SJSA1 (cell line): Measurements from ENCODE around the gene PCNT. TPM values are rescaled to one million over a fixed set of nuclear protein-coding genes. Genes with fewer than 3 reads are reported as not detected.
A peak's percentile ranks its signal among the peaks of the same experiment; 100 is the strongest.
"Not testable (repeated sequence)": the region's sequence is repeated elsewhere in the genome, so short reads cannot be mapped to it uniquely, and the experiment has no call there.

Experiments used
- DNase-seq, 2 experiments: peaks; one replicate each; pipeline ENCODE4 v3.0.0-alpha.2; 2015 to 2020; ENCODE audit warnings: low spot score in 2 of 2, low read depth in 1 of 2
- H3K27ac ChIP-seq: fragments of 250-450 bp; sonication (Bioruptor Pico); 2 replicates; pipeline ENCODE4 v1.5.1; 2020; ENCODE audit warnings: mild to moderate bottlenecking, moderate library complexity
- H3K27me3 ChIP-seq: fragments of 250-450 bp; sonication (Bioruptor Pico); replicated peaks from 2 replicates; pipeline ENCODE4 v1.5.1; 2020; ENCODE audit warnings: mild to moderate bottlenecking, moderate library complexity
- H3K36me3 ChIP-seq: fragments of 250-450 bp; sonication (Bioruptor Pico); 2 replicates; pipeline ENCODE4 v1.5.1; 2020; ENCODE audit warnings: mild to moderate bottlenecking
- H3K4me1 ChIP-seq: fragments of 250-450 bp; sonication (Bioruptor Pico); replicated peaks from 2 replicates; pipeline ENCODE4 v1.6.1; 2021; ENCODE audit warnings: mild to moderate bottlenecking
- H3K4me3 ChIP-seq: fragments of 250-450 bp; sonication (Bioruptor Pico); 2 replicates; pipeline ENCODE4 v1.5.1; 2020; ENCODE audit warnings: mild to moderate bottlenecking
- H3K9me3 ChIP-seq: fragments of 250-450 bp; sonication (Bioruptor Pico); replicated peaks from 2 replicates; pipeline ENCODE4 v1.5.1; 2020; ENCODE audit warnings: mild to moderate bottlenecking
- total RNA-seq: library from RNA; depleted of rRNA; stranded (reverse); fragments of >200 nt; shearing (Covaris generic); gene quantifications from 2 replicates; pipeline ENCODE4 v1.2.3, GENCODE V29; 2014

PCNT gene
- total RNA-seq, 1 experiment from 2014 or later, result 57.3 TPM

DNA sequence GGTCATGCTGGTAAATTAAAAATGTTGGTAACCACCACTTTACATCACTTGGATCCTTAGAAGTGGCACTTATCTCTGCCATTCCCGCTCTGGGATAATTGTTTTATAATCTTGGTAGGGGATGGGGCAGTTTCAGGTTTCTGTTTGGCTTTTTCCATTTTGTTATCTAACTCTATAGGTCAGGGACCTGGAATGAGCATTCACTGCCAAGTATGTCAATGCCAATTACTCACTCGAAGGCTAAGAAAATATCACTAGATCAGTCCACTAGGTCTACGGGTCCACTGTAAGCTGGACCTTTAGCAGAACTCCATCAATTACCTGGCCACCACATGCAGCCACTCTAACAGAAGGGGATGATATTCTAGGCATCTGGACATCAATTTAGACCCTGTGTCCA, 130.2 kb downstream of the PCNT start:
- peaks cover 18% of the 10 kb centered on the region for H3K36me3 ChIP-seq
- no peaks in the 10 kb centered on the region for H3K27me3 ChIP-seq
- no peak for DNase-seq
- H3K9me3 ChIP-seq, result no peaks in the 10 kb centered on the region
- peaks cover 42% of the 10 kb centered on the region for H3K4me1 ChIP-seq
- H3K27ac ChIP-seq, result no peak overlapping the region
- H3K4me3 ChIP-seq, result no peak overlapping the region

DNA sequence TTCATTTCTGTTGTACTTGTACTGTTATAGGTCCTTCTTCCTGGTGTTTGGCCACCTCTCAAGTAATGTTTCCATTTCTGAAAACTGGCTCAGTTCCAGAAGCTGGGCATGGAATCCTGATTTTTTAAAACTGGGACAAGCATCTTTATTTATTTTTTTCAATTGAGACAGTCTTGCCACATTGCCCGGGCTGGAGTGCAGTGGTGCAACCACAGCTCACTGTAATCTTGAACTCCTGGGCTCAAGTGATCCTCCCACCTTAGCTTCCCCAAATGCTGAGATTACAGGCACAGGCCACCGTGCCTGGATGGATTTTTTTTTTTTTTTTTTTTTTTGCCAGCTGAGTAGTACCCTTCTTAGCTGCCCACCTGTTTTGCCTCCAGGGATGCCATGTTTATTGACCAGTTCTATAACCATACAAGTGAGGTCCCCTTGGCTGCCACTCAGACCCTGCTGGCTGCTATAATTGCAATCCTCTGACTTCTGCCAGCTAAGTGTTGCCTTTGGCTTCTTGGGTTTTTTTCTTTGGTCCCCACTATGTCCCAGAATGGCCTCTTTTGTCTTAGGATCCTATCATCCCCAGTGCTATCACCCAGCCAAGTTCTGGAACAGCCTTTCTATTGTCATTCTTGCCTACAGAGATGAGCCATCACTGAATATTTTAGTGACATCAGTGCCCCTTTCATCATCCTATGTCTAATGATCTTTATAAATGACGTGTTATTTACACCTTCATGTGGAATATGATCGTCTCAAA, 130.9 kb downstream of the PCNT start:
- no peak overlapping the region for H3K4me3 ChIP-seq
- peaks cover 17% of the 10 kb centered on the region for H3K36me3 ChIP-seq
- no peaks in the 10 kb centered on the region for H3K27me3 ChIP-seq
- no peak for DNase-seq
- peak overlapping the region; percentile 45 for H3K27ac ChIP-seq
- peaks cover 44% of the 10 kb centered on the region for H3K4me1 ChIP-seq
- H3K9me3 ChIP-seq, result no peaks in the 10 kb centered on the region

DNA sequence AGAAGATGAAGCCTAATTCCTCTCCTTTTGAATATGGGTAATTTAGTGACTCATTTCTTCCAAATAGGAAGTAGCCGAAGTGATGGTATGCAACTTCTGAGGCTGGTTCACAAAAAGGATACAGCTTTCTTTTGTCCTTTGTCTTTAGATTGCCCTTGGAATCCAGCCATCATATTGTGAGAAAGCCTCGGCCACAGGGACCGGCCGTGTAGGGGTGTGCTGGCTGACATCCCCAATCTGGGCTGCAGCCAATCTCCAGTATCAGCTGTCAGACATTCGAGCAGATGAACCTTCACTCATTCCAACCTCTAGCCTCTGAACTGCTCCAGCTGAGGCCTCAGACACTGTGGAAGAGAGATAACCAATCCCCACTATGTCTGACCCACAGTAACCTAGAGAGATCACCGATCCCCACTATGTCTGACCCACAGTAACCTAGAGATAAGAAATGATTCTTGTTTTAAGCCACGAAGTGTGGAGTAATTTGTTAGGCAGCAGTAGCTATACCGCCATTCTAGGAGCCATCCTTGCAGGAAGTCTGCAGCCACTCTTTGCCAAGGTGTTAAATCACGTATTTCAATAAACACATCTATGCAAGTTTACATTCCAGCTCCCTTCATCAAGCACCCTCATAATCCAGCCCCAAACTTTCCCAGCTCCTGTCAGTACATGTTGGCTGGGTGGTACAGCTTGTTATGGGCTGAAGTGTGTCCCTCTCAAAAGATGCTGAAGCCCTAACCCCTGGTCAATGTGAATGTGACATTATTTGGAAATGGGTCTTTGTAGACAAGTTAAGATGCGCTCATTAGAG, 131.8 kb downstream of the PCNT start:
- Histone ChIP-seq H3K4me1 (peaks cover 51% of the 10 kb centered on the region), H3K4me3 (no peak overlapping the region), H3K9me3 (no peaks in the 10 kb centered on the region), H3K36me3 (peaks cover 17% of the 10 kb centered on the region), H3K27ac (peak overlapping the region; percentile 45), H3K27me3 (no peaks in the 10 kb centered on the region)
- peak; percentile 83 to 84 for DNase-seq

DNA sequence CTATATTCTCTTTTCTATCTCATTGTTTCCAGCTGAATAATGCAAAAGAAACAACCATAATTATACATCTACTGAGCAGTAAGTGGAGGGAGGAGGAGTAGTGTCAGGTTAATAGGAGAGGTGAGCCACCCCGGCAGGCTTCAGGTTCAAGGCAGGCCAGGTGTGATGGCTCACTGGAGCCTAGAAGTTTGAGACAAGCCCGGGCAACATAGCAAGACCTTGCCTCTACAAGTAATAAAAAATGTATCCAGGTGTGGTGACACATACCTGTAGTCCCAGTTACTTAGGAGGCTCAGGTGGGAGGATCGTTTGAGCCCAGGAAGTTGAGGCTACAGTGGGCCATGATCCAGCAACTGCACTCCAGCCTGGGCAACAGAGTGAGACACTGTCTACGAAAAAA, 132.8 kb downstream of the PCNT start:
- Histone ChIP-seq H3K36me3 (peaks cover 17% of the 10 kb centered on the region), H3K27me3 (no peaks in the 10 kb centered on the region), H3K27ac (no peak overlapping the region), H3K4me1 (peaks cover 51% of the 10 kb centered on the region), H3K9me3 (no peaks in the 10 kb centered on the region), H3K4me3 (no peak overlapping the region)
- no peak for DNase-seq

DNA sequence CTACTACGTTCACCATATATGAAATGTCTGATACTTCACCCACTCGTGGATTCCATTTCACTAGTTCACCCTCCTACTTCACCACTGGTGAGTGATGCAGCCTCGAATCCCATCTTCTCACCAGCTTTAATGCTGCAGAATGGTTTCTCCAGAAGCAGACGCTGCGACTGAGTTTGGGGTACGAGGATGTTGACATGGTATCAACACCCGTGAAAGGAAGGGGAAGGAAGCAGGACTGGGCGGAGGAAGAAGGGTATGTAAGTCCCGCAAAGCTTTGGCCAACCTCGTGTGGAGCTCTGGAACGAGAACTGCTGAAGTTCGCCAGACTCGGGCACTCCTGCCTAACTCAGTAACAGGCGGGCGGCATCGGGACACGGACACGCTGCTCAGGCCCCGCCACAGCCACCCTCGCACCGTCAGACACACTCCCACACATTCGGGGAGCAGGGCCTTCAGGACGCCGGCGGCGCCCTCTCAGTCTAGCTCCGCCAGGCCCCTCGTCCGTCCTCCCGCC, 133.9 kb downstream of the PCNT start:
- peak overlapping the region; percentile 75 for H3K27ac ChIP-seq
- peak in 1 of 2 experiments; percentile 55 for DNase-seq

DNA sequence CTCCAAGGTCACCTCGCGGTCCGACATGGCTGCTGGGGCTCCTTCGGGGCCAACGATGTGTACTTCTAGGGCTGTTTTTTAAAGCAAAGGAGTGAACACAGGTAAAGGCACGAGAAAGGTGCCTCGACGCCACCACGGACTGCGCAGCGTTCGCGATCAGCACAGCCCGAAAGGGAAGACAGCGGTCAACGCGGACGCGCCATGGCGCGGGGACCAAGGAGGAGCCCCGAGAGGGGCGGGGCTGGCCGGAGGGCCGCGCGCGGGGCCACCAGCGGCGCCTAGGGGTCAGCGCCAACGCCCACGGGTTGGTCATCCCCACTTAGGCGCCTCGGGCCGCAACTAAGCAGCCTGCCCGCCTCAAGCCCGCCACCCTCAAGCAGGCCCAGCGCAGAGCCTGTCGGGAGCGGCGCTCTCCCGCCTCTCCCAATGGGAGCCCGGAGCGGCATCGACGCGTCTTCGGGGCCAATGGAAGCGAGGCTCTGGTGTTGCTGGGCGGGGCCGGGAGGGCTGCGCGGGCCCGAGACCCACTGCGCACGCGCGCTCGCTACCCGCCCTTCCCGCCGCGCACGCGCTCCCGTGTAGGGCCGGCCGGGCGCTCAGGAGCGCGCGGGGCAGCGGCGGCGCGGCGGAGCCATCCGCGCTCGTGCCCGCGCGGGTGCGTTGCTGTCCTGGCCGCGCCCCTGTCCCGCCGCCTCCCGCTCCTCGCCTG, 134.5 kb downstream of the PCNT start, which contains the start of gene DIP2A:
Gene DIP2A (plus strand): TSS at position 577 of the 709 bp plus-strand sequence. CDS start 241 bp downstream, outside the sequence.
- Histone ChIP-seq H3K27ac (peak within 1 kb of the TSS; percentile 75), H3K4me3 (peak within 1 kb of the TSS; percentile 99), H3K9me3 (no peaks in the 10 kb centered on the region), H3K36me3 (peaks cover 29% of the 10 kb centered on the region), H3K27me3 (no peaks in the 10 kb centered on the region), H3K4me1 (peaks cover 51% of the 10 kb centered on the region)
- DNase-seq, result peak; percentile 98

More for the DNA sequence above, 133.9 kb downstream of the PCNT start:
- Histone ChIP-seq H3K9me3 (no peaks in the 10 kb centered on the region), H3K36me3 (peaks cover 24% of the 10 kb centered on the region), H3K27me3 (no peaks in the 10 kb centered on the region), H3K4me3 (peak overlapping the region; percentile 99), H3K4me1 (peaks cover 51% of the 10 kb centered on the region)

DNA sequence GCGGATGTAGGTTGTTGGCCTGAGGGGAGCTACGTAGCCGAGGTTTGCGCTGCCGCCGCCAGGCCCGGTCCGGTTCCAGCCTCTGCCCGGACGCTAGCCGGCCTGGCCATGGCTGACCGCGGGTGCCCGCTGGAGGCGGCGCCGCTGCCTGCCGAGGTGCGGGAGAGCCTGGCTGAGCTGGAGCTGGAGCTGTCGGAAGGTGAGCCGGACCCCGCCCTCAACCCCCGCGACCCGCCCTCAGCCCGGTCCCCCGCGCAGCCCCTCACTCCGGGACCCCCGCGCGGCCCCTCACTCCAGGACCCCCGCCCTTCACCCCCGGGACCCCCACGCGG, 135.0 kb downstream of the PCNT start:
- H3K27ac ChIP-seq, result peak overlapping the region; percentile 61; the same call in 1 of the 2 replicates
- DNase-seq, result no peak
- no peaks in the 10 kb centered on the region for H3K9me3 ChIP-seq
- peak overlapping the region; percentile 99 for H3K4me3 ChIP-seq
- no peaks in the 10 kb centered on the region for H3K27me3 ChIP-seq
- H3K4me1 ChIP-seq, result peaks cover 51% of the 10 kb centered on the region
- H3K36me3 ChIP-seq, result peaks cover 29% of the 10 kb centered on the region

DNA sequence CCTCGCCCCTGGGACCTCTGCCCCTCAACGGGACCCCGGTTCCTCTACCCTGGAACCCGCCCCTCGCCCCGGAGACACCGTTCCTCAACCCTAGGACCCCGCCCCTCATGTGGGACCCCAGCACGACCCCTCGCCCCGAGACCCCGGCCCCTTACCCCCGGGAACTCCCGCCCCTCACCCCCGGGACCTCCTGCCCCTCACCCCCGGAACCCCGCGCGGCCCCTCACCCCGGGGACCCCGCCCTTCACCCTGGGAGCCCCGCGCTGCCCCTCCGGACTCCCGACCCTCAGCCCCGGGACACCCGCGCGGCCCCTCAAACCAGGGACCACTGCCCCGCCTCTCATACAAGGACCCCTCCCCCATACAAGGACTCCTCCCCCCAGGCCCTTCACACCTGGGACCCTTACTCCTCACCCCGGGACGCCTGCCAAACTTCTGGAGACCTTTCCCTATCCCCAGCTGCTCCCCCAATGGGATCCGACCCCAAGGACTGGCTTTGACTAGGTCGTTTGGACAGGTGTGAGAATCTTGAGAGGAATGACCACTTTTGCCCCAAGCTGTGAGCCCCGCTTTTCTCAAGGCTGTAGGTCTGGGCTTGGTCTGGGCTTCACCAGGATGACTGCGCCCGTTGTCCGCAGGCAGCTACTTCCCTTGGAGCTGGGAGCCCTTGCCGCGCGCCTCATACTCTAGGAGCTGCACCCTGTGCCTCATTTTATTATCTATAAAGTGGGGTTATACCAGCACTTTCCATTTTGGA, 135.6 kb downstream of the PCNT start:
- Histone ChIP-seq H3K4me3 (peak overlapping the region; percentile 99), H3K27me3 (no peaks in the 10 kb centered on the region), H3K27ac (no peak overlapping the region), H3K4me1 (peaks cover 46% of the 10 kb centered on the region), H3K9me3 (no peaks in the 10 kb centered on the region), H3K36me3 (peaks cover 30% of the 10 kb centered on the region)
- no peak for DNase-seq

DNA sequence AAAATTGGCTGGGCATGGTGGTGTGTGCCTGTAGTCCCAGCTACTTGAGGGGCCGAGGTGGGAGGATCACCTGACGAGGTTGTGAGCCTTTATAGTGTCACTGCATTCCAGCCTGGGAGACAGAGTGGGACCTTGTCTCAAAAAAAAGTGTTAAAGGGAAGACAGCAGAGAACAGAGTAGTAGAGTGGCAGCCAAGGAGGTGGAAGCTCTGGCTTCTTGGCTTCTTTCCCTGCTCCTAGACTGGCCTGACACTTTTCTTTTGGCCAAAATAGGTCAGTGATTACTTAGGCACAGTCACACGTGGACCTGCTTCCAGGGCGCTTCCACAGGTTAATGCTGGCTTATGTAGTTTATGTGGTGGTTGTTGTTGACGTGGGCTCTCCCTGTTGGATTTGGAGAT, 138.0 kb downstream of the PCNT start:
- no peak for DNase-seq
- Histone ChIP-seq H3K27me3 (no peaks in the 10 kb centered on the region), H3K4me3 (no peak overlapping the region), H3K27ac (no peak overlapping the region), H3K4me1 (peaks cover 22% of the 10 kb centered on the region), H3K9me3 (no peaks in the 10 kb centered on the region), H3K36me3 (peaks cover 41% of the 10 kb centered on the region)

DNA sequence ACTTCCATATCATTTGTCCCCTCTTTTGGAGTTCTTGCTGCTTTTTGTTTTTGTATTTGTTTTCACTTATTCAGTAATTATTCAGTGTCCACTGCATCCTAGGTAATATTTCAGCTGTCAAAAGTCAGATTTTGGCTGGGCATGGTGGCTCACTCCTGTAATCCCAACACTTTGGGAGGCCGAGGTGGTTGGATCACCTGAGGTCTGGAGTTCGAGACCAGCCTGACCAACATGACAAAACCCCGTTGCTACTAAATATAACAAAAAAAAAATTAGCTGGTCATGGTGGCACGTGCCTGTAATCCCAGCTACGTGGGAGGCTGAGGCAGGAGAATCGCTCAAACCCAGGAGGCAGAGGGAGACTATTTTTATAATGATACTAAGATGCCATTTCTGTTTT, 141.2 kb downstream of the PCNT start:
- not testable (repeated sequence) for DNase-seq, H3K27ac ChIP-seq, H3K4me3 ChIP-seq, H3K9me3 ChIP-seq, H3K4me1 ChIP-seq, H3K27me3 ChIP-seq
- H3K36me3 ChIP-seq, result peaks cover 38% of the 10 kb centered on the region

DNA sequence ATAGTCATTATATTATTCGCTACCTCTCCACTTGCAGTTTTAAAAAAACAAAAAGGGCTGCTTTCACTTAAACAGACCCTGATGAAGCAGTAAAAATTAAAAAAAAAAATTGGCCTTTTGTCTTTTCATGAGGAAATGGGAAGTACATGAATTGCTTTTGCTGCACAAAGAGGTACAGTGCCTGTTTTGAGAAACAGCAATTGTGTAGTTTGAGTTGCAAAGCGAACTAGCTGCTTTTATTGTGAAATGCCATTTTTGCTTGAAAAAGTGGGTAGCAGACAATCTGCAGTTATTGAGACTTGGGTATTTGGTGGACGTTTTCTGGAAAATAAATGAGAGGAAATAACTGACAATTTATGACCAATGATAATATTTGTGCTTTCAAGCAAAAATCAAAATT, 141.7 kb downstream of the PCNT start:
- H3K9me3 ChIP-seq, result no peaks in the 10 kb centered on the region
- no peaks in the 10 kb centered on the region for H3K4me1 ChIP-seq
- DNase-seq, result no peak
- H3K27me3 ChIP-seq, result no peaks in the 10 kb centered on the region
- H3K36me3 ChIP-seq, result peaks cover 38% of the 10 kb centered on the region
- no peak overlapping the region for H3K4me3 ChIP-seq
- no peak overlapping the region for H3K27ac ChIP-seq

DNA sequence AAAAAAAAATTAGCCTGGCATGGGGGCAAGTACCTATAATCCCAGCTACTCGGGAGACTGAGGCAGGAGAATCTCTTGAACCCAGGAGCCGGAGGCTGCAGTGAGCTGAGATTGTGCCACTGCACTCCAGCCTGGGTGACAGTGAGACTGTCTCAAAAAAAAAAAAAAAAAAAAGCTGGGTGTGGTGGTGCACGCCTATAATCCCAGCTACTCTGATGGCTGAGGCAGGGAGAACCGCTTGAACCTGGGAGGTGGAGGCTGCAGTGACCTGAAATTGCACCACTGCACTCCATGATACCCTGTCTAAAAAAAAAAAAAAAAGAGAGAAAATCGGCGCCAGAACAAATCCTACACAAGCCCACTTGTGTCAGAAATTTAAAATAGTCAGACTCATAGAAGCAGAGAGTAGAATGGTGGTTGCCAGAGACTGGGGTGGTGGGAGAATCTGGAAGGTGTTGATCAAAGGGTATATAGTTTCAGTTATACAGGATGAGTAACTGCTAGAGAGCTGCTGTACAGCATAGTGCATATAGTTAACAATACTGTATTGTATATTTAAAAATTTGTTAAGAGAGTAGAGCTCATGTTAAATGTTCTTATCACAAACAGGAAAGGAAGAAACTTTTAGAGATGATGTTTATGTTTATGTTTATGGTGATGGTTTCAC, 144.3 kb downstream of the PCNT start:
- peaks cover 38% of the 10 kb centered on the region for H3K36me3 ChIP-seq
- H3K4me1 ChIP-seq, result no peaks in the 10 kb centered on the region; the same call in 1 of the 2 replicates
- DNase-seq, result no peak
- H3K27ac ChIP-seq, result no peak overlapping the region
- H3K4me3 ChIP-seq, result no peak overlapping the region
- no peaks in the 10 kb centered on the region for H3K27me3 ChIP-seq
- H3K9me3 ChIP-seq, result no peaks in the 10 kb centered on the region
